Posterior vena cava (tissue), 2 donors: Measurements from ENCODE around the gene ZNF467. TPM values are rescaled to one million over a fixed set of nuclear protein-coding genes. Genes with fewer than 3 reads are reported as not detected.
A peak's percentile ranks its signal among the peaks of the same experiment; 100 is the strongest.

Experiments
- DNase-seq: peaks from one replicate; pipeline ENCODE4 v3.0.0-alpha.2; 2020; ENCODE audit warnings: low spot score
- intact Hi-C, 2 donors: fragments of 100-400 bp; cut with DNase I; formaldehyde crosslinking; loops; one replicate each; pipeline versions ENCODE4 v1.14.1 to v1.14.2; 2022 to 2023
- total RNA-seq, 2 donors: library from RNA; stranded (reverse); fragmentation: NEBNext Ultra II Directional; extraction: Animal tissue kit (Norgen Biotek cat#: 25700); gene quantifications; one replicate each; pipeline ENCODE4 v1.2.1, GENCODE V29; 2021
- donor health status: DM: yes; HTN: yes; CAD: no.
- donor health status: DM: yes; HTN: yes; CAD: no.

ZNF467 gene
- total RNA-seq, 2 donors from 2014 or later, result 10.9 to 12.0 TPM

- intact Hi-C loops, result loop anchor here in 1 of 2 donors (1.0 kb wide), 1 partner anchor 34 kb away; no protein-coding TSS in a partner anchor
- peak; percentile 76 for DNase-seq
Observed at GRCh38 chr7:149733924-149734790, 39.2 kb downstream of the ZNF467 start.

- peak; percentile 68 for DNase-seq
- intact Hi-C loops, result loop anchor here in 1 of 2 donors (1.0 kb wide), 1 partner anchor 35 kb away; no protein-coding TSS in a partner anchor
Observed at GRCh38 chr7:149733131-149733923, 40.1 kb downstream of the ZNF467 start.

- peak; percentile 67 for DNase-seq
- intact Hi-C loops, result loop anchor here in 1 of 2 donors (1.0 kb wide), 1 partner anchor 36 kb away; no protein-coding TSS in a partner anchor
Observed at GRCh38 chr7:149732611-149733010, 40.8 kb downstream of the ZNF467 start.

DNA sequence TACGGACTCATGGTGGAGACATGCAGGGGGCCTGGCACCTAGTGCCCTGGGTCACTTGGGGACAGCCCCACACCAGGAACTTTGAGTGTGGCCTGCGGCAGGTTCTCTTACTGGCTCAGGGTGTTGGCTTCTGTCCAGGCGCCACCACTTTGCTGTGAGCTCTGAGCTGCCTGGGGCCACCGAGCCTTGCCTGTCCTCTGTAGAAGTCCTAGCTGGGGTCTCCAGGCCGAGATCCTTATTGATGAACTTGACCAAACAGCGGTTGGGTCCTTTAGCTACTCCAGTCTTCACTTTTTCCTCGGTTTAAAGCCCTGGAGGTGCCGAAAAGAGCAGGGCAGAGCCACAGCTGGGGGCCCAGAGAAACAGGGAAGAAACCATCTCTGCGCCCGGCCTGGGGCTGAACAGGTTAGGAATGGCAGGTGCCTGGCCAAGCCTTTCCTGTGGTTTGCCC is 41.3 kb downstream of the ZNF467 start:
- peak; percentile 70 for DNase-seq
- intact Hi-C loops, result no loop called here

DNA sequence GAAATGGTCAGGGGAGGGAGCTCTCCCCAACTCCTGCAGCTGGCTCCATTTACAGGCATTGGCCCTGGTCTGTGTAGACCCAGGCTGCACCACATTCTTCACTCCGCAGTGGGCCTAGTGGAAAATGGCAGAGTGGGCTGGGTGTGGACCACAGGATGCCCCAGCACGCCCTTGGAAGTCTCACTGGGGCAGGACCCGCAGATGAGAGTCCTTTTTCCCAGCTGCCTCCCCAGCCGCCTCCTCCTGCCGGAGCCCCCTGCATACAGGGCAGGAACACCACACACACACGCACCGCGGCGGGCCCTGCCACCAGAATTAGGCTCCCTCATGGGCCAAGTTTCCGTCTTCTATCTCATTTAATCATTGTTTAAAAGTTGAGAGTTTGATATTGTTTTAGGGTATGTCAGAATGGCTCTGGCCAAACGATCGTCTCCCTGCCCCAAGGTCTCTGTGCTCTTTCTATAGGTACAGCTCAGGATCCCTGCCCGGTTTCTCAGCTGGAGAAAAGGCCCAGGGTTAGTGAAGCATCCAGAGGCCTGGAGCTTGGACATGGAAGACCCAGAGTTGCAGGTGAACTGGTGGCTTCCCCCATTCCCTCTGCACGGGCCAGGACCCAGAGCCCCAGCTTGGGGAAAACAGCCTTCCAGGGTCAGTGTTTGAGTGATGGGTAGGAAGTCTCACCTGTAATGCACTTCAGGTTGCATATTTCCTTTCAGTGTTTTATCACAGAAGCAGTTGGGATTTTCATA is 42.0 kb downstream of the ZNF467 start:
- intact Hi-C loops, result no loop called here
- DNase-seq, result peak; percentile 67

DNA sequence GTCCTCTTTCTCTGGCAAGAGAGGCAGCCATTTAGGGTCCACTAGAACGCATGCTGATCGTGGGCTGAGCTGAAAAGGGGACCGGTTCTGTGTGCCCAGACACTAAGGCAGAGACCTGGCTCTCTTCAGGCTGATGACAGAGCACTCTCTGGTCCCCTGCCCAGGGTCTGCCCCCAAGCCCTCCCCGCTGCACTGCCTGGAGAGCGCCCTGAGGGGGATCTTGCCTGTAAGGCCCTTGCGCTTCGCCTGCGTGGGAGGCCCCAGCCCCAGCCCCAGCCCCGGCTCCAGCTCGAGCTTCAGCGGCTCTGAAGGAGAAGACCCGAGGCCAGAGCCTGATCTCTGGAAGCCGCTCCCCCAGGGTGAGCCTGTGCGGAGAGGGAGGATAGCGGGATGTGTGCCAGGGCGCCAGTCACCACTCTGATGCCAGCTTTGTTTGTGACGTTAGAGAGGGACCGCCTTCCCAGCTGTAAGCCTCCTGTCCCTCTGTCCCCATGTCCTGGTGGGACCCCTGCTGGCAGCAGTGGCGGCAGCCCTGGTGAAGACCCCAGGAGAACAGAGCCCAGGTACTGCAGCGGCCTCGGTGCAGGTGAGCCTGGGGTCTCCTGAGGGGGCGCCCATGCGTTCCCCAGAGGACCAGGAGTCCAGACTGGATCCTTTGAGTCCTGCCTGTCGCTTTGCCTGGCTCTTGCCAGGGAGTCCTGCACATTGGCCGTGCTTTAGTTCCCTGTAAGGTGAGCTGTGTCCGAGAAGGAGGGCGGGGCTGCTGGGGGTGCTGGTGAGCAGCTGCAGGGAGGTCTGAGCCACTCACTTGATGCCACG is 43.2 kb downstream of the ZNF467 start:
- intact Hi-C loops, result no loop called here
- peak; percentile 73 for DNase-seq

DNA sequence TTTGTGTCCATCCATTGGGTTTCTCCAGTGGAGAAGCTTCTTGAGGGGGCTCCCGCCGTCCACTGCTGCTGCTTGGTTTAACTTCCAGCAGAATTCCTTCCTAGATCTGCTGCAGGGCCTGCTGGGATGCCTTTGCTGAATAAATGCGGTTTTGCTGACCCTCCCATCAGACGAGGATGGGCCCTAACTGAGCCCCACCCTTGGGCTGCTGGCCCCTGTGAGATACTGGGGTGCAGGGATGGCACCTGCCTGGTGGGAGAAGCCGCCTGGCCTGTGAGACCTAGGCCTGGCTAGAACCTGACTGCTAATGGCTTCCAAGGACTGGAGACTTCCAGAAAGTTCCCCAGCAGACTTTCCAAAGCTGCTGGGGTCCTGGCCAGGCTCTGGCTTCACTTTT is 43.8 kb downstream of the ZNF467 start:
- peak; percentile 58 for DNase-seq
- intact Hi-C loops, result no loop called here

DNA sequence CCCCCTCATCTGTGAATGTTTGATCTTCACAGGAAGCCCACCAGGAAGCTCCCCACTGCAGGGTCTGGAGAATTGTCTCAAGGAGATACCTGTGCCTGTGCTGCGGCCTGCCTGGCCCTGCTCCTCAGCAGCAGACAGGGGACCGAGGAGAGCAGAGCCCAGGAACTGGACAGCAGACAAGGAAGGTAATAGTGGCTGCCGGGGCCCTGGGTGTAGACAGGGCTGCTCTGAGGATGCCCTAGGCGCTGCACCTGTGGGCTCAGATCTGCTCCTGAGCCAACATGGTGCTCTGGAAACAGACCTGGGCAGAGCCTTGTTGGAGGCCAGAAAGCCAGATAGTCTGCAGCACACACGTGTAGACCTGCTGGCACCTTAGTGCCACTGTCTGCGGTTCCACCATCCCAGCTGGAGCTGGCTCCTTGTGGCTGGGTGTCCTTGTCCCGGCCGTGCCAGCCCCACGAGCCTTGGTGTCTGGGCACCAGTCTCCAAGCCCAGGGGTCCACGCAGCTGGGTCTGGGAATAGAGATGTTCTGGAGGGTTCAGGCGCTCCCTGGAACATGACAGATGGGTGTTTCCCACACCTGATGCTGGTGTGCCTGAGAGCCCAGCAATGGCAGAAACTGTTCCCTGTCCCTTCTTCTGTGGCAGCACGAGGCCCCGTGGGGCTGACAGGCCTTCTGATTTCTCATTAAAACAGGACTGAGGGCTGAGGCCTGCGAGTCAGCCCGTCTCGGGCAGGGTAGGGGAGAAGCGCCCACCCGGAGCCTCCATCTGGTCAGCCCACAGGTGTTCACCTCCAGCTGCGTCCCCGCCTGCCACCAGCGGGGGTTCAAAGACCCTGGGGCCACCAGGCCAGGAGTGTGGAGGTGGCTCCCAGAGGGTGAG is 44.7 kb downstream of the ZNF467 start:
- DNase-seq, result peak; percentile 78
- intact Hi-C loops, result no loop called here

GRCh38 chr7:149727899-149728476 is 45.4 kb downstream of the ZNF467 start:
- peak; percentile 70 for DNase-seq
- intact Hi-C loops, result no loop called here

DNA sequence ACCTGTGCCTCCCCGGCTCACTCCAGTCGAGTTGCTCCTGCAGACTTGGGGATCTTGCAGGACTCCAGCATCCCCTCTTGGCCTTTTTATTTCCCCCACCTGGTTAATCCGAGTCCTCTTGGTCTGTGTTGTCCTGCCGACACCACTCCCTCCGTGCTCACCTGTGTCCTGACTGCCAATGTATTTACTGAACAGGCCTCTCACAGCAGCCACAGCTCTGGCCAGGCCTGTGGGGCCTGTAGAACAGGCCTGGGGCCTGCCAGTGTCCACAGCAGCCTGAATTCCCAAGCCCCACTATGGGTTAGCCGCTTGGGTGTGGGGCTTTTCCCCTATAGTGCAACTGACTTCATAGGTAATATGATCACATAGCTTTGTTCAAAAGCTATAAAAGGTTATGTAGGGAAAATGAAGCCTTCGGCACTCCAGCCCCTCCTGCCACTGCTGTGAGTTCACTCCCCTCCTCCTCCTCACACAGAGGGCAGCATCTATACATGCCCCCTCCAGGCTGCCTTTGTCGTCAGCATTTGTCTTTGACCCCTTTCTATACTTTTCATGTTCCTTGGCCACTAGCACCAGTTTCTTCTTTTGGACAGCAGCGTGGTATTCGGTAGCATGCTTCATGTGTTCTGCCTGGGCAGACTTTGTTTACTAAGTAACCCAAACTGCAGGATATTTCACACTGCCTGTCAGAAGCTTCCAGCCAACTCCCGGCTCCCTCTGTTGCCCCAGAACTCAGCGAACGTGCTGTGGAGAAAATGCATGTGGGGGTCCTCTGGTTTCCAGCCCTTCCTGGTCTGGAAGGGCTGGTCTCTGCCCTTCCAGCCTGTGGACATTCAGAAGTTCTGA is 46.1 kb downstream of the ZNF467 start:
- intact Hi-C loops, result no loop called here
- DNase-seq, result peak; percentile 57

GRCh38 chr7:149725916-149726315 is 47.5 kb downstream of the ZNF467 start:
- intact Hi-C loops, result no loop called here
- peak; percentile 48 for DNase-seq

DNA sequence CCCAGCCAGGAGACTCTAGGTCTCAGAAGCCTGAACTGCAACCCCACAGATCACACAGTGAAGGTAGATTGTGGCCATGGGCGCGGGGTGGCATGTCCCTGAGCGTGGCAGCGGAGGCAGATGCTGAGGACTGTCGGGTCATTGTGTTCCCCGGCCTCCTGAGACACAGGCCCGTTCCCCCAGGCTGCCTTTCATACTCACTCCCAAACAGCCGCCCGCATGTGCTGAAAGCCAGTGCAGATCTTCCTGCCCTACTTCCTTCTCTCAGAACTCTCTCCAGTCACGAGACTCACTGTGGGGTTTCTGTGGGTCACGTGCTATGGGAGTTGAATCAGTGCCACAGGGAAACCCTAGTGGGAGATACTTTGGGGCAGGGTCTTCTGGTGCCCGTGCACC is 48.0 kb downstream of the ZNF467 start:
- intact Hi-C loops, result no loop called here
- DNase-seq, result peak; percentile 73

- DNase-seq, result peak; percentile 68
- intact Hi-C loops, result no loop called here
Observed at GRCh38 chr7:149724661-149725425, 48.5 kb downstream of the ZNF467 start.

- peak; percentile 71 for DNase-seq
- intact Hi-C loops, result no loop called here
Observed at GRCh38 chr7:149723795-149724495, 49.4 kb downstream of the ZNF467 start.
